HTERT RPE-1 (cell line): Measurements from ENCODE around the gene CAMTA1.

Source experiments
- in situ Hi-C: fragments of 300-500 bp; cut with MboI; formaldehyde crosslinking; loops from 4 replicates; pipeline ENCODE4 v1.14.3; 2020; ENCODE audit warnings: low sequenced_read_pairs

Gene CAMTA1

GRCh38 chr1:7455796-7456721, 670.8 kb downstream of the CAMTA1 start:
- in situ Hi-C loops, result no loop called here

- in situ Hi-C loops, result no loop called here
These were observed 671.4 kb downstream of the CAMTA1 start for GRCh38 chr1:7456722-7457082.

GRCh38 chr1:7457811-7458210, 672.6 kb downstream of the CAMTA1 start:
- in situ Hi-C loops, result no loop called here

GRCh38 chr1:7458946-7459345, 673.7 kb downstream of the CAMTA1 start:
- in situ Hi-C loops, result no loop called here

- in situ Hi-C loops, result no loop called here
These were observed 674.7 kb downstream of the CAMTA1 start for GRCh38 chr1:7459914-7460313.

GRCh38 chr1:7460807-7461206, 675.6 kb downstream of the CAMTA1 start:
- in situ Hi-C loops, result no loop called here

GRCh38 chr1:7462617-7463016, 677.4 kb downstream of the CAMTA1 start:
- in situ Hi-C loops, result no loop called here

GRCh38 chr1:7463526-7463925, 678.3 kb downstream of the CAMTA1 start:
- in situ Hi-C loops, result no loop called here

GRCh38 chr1:7464736-7465135, 679.5 kb downstream of the CAMTA1 start:
- in situ Hi-C loops, result no loop called here

- in situ Hi-C loops, result no loop called here
These were observed 682.4 kb downstream of the CAMTA1 start for GRCh38 chr1:7467476-7468175.

GRCh38 chr1:7468248-7468647, 683.0 kb downstream of the CAMTA1 start:
- in situ Hi-C loops, result no loop called here

- in situ Hi-C loops, result no loop called here
These were observed 684.1 kb downstream of the CAMTA1 start for GRCh38 chr1:7469255-7469938.

GRCh38 chr1:7470904-7471638, 685.8 kb downstream of the CAMTA1 start:
- in situ Hi-C loops, result no loop called here

GRCh38 chr1:7471836-7472235, 686.6 kb downstream of the CAMTA1 start:
- in situ Hi-C loops, result no loop called here

GRCh38 chr1:7473223-7474142, 688.2 kb downstream of the CAMTA1 start:
- in situ Hi-C loops, result no loop called here

GRCh38 chr1:7474143-7474490, 688.9 kb downstream of the CAMTA1 start:
- in situ Hi-C loops, result no loop called here

- in situ Hi-C loops, result no loop called here
These were observed 689.7 kb downstream of the CAMTA1 start for GRCh38 chr1:7474786-7475502.

GRCh38 chr1:7475691-7476090, 690.4 kb downstream of the CAMTA1 start:
- in situ Hi-C loops, result no loop called here

GRCh38 chr1:7476402-7476801, 691.1 kb downstream of the CAMTA1 start:
- in situ Hi-C loops, result no loop called here
